HG03159 (cell line): ENCODE measurements around the gene NFASC.

Experiments
- ATAC-seq: cut with Tn5 transposase; IDR thresholded peaks from one replicate; pipeline ENCODE4 v1.9.1; 2021; ENCODE audit warnings: mild to moderate bottlenecking, moderate library complexity; ENCODE audit not compliant: unreplicated experiment

The NFASC gene

GRCh38 chr1:205032508-205032907 is 161.8 kb downstream of the NFASC start:
- no peak for ATAC-seq

- no peak for ATAC-seq
These were observed 166.9 kb downstream of the NFASC start for GRCh38 chr1:205037539-205037938.

- no peak for ATAC-seq
These were observed 167.6 kb downstream of the NFASC start for GRCh38 chr1:205038132-205038786.

- ATAC-seq = no peak
These were observed 170.5 kb downstream of the NFASC start for GRCh38 chr1:205041001-205041715.

- no peak for ATAC-seq
These were observed 171.6 kb downstream of the NFASC start for GRCh38 chr1:205041998-205042910.

GRCh38 chr1:205042911-205043806 is 172.5 kb downstream of the NFASC start, which contains the start of gene CNTN2:
CNTN2 (plus strand) TSS chr1:205043212; CDS start chr1:205053186, 9,974 bp downstream.
- no peak for ATAC-seq

GRCh38 chr1:205043866-205044265 is 173.2 kb downstream of the NFASC start:
- ATAC-seq = no peak

GRCh38 chr1:205044741-205045140 is 174.1 kb downstream of the NFASC start:
- ATAC-seq = no peak

GRCh38 chr1:205045146-205045545 is 174.5 kb downstream of the NFASC start:
- ATAC-seq = no peak

- no peak for ATAC-seq
These were observed 176.2 kb downstream of the NFASC start for GRCh38 chr1:205046870-205047269.

- no peak for ATAC-seq
These were observed 177.1 kb downstream of the NFASC start for GRCh38 chr1:205047764-205048231.

GRCh38 chr1:205048382-205048781 is 177.7 kb downstream of the NFASC start:
- ATAC-seq = no peak

- ATAC-seq = no peak
These were observed 178.8 kb downstream of the NFASC start for GRCh38 chr1:205049479-205049878.

- ATAC-seq = no peak
These were observed 182.0 kb downstream of the NFASC start for GRCh38 chr1:205052690-205053089.

GRCh38 chr1:205053296-205053695 is 182.6 kb downstream of the NFASC start:
- ATAC-seq = no peak

- ATAC-seq = no peak
These were observed 183.4 kb downstream of the NFASC start for GRCh38 chr1:205054013-205054412.

- ATAC-seq = no peak
These were observed 185.5 kb downstream of the NFASC start for GRCh38 chr1:205056188-205056611.

GRCh38 chr1:205056956-205057568 is 186.4 kb downstream of the NFASC start:
- ATAC-seq = no peak

- no peak for ATAC-seq
These were observed 187.3 kb downstream of the NFASC start for GRCh38 chr1:205057808-205058575.
